ENCODE results near the gene OR11H7. TPM values are rescaled to one million over a fixed set of nuclear protein-coding genes. Genes with fewer than 3 reads are reported as not detected.

Gene OR11H7
- not detected in 2 replicates for total RNA-seq

GRCh38 chr14:20228681-20229080 lies at the start of gene OR11H7:
OR11H7 (plus strand) TSS chr14:20228981.

GRCh38 chr14:20190596-20190995 lies 38.2 kb upstream of the OR11H7 start, which contains the start of gene OR11G2:
OR11G2 (plus strand) TSS chr14:20190896; CDS start chr14:20197438, 6,542 bp downstream.

GRCh38 chr14:20223410-20223809 lies 5.4 kb upstream of the OR11H7 start, which contains the start of gene OR11H6:
OR11H6 (plus strand) TSS chr14:20223710; CDS start chr14:20223710, 0 bp downstream.

Other genes starting within 250 kb of the OR11H7 start
- not detected in 2 replicates for gene OR4Q2, start 226.8 kb upstream of the OR11H7 start, total RNA-seq
- not detected in 2 replicates for gene OR4K14, start 209.7 kb upstream of the OR11H7 start, total RNA-seq
- gene OR4K13, start 192.9 kb upstream of the OR11H7 start, total RNA-seq = not detected in 2 replicates
- gene OR4L1, start 168.9 kb upstream of the OR11H7 start, total RNA-seq = not detected in 2 replicates
- not detected in 2 replicates for gene OR4K17, start 118.2 kb upstream of the OR11H7 start, total RNA-seq
- not detected in 2 replicates for gene OR4N5, start 90.2 kb upstream of the OR11H7 start, total RNA-seq
- gene OR11G2, start 38.1 kb upstream of the OR11H7 start, total RNA-seq = not detected in 2 replicates
- gene OR11H6, start 5.3 kb upstream of the OR11H7 start, total RNA-seq = not detected in 2 replicates
- not detected in 2 replicates for gene OR11H4, start 10.3 kb downstream of the OR11H7 start, total RNA-seq
- 17.7 and 28.3 TPM in 2 replicates for gene TTC5, start 77.0 kb downstream of the OR11H7 start, total RNA-seq
- gene CCNB1IP1, start 104.3 kb downstream of the OR11H7 start, total RNA-seq = 35.2 and 41.4 TPM in 2 replicates
- gene PARP2, start 114.7 kb downstream of the OR11H7 start, total RNA-seq = 21.3 and 22.3 TPM in 2 replicates
- gene TEP1, start 184.5 kb downstream of the OR11H7 start, total RNA-seq = 26.5 and 34.8 TPM in 2 replicates
- not detected in 2 replicates for gene KLHL33, start 207.2 kb downstream of the OR11H7 start, total RNA-seq
- gene OSGEP, start 225.8 kb downstream of the OR11H7 start, total RNA-seq = 39.1 and 46.2 TPM in 2 replicates
- 83.8 and 85.9 TPM in 2 replicates for gene APEX1, start 226.2 kb downstream of the OR11H7 start, total RNA-seq
- 17.2 and 18.4 TPM in 2 replicates for gene PIP4P1, start 232.5 kb downstream of the OR11H7 start, total RNA-seq
- gene PNP, start 240.4 kb downstream of the OR11H7 start, total RNA-seq = 298 and 424 TPM in 2 replicates

All from thoracic aorta endothelial cell (primary cell).